Dedifferentiated amniotic fluid mesenchymal stem cell (primary cell): Measurements from ENCODE around the gene TMEM214.

ENCODE experiments used
- DNase-seq: peaks from one replicate; pipeline ENCODE4 v3.0.0-alpha.2; 2016; ENCODE audit errors: extremely low spot score

The TMEM214 gene

DNA sequence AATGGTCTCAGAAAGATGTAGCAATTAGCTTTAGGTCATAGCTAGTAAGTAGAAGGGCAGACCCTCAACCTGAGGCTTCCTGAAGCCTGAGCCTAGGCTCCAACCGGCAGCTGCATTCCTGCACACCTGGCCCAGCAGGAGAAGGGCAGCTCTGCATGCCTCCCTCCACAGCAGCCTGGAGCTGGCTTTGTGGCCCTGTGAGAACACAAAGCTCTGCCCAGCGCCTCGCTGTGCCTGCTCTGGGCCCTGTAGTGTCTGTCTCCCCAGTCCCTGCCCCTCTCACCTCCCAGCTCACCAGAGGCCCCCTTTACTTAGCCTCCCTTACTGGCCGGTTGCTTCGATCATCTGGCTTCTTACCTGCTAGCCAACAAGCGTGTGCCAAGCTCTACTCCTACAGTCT is 6.7 kb downstream of the TMEM214 start:
- DNase-seq, result no peak

DNA sequence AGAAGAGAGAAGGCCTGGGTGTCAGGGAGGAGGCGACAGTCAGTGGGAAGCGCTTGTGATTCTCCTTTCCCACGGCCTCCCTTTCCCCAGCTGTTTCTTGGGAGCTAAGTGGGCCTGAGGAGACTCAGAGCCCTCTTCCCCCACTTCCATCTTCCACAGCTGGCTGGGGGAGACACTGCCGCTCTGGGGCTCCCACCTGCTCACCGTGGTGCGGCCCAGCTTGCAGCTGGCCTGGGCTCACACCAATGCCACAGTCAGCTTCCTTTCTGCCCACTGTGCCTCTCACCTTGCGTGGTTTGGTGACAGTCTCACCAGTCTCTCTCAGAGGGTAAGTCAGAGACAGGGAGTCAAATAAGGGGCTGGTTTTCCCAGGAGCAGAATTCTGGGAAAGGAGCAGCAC is 7.1 kb downstream of the TMEM214 start:
- no peak for DNase-seq

- no peak for DNase-seq
Observed at GRCh38 chr2:27040282-27040681, 7.5 kb downstream of the TMEM214 start.

DNA sequence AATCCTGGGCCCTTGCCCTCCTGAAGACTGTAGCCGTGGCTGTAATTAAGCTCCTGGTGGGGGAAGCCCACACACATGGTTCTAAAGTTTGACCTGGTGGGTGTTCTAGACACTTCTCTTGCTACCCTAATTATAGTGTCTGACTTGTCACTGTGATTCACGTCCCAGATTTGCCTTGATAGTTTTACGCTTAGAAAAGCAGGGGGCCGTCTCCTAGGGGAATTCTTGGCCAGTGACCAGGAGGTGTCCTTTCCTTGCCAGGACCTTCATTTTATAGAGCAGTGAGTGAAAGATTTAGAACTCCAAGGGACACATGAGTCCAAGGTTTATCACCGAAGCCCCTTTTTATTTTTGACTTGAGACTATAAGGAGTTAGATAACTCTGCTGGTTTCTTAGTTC is 9.0 kb downstream of the TMEM214 start:
- DNase-seq, result no peak

DNA sequence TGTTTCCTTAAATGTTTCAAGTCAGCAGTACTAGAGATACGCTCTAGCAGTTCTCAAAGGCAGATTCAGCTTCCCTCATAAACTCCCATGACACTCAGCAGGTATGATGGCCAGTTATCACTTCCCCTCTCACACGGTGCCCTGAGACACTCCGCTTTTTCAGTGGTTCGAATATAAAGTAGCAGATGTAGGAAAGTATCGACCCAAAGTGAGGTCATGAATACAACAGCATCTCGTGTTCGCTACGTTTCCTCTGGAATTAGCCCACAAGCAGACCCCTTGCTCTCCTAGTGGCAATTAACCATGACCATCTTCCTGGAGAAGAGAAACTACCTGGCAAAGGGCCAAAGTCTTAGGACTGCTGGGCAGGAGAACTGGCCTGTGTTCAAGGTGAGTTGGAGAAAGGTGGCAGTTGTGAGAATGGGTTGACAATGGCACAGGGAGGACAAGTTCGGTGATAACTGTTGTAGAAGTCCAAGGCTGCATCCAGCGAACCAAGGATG is 9.4 kb downstream of the TMEM214 start:
- DNase-seq, result no peak

DNA sequence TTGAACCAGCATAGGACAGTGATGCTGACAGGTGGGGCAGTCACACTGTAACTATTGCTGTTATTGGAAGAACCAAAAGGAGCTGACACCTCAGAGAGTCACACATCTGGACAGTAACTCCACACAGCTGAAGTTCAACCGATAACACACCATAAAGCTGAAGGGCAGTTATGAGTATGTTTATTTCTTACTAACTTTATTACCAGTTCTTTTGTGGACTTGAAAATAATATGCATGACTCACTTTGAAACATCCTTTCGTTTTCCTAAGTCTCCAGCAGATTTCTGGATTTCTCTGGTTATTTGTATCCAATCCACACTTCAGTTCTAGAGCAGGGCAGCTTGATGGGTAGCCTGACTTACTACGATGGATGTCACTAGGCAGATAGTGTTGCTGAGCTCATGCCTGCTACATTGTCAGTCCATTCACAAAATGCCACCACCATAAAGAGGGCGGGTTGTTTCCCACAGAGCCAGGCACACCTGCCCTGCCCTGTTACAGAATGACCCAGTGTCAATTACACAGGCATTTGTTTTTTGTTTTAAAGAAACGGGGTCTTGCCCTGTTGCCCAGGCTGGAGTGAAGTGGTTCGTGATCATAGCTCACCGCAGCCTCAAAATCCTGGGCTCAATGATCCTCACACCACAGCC is 10.3 kb downstream of the TMEM214 start:
- no peak for DNase-seq

DNA sequence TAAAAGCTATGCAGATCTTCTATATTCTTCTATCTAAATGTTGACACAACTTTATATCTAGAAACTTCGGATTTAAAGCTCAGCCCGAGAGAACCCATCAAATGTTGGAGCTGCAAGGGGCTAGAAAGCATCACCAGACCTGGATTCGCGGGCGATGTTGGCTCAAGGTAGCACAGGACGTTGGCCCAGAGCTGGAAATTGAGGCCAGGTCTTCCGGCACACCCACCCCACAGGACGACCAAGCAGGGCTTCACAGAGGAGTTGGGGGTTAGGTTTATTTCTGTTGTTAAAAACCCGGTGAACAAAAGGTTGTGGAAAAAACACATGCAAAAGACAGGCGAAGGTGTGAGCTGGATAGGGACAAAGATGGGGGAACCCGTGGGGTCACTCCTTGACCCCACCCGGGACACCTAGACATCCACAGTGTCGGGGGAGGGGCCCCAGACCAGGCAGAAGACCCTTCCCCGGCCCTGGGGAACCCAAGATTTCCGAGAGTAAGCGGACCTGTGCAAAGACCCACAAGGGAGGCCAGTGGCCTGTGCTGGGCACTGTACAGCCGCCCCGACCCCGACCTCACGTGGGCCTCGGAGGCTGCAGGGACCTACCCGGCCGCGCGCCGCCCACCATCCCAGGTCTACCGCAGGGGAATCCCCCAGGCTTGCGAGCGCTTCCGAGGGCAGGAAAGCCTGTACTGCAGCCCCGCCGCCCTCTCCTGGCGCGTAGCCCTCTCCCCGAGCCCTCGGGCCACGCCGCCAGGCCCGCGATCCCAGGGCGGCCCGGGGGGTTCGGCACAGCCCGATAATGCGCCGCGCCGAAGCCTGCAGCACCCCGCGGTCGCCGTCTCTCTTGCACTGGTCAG is 16.9 kb downstream of the TMEM214 start:
- DNase-seq, result no peak

- peak; percentile 97 for DNase-seq
Observed at GRCh38 chr2:27050281-27050995, 17.7 kb downstream of the TMEM214 start.

DNA sequence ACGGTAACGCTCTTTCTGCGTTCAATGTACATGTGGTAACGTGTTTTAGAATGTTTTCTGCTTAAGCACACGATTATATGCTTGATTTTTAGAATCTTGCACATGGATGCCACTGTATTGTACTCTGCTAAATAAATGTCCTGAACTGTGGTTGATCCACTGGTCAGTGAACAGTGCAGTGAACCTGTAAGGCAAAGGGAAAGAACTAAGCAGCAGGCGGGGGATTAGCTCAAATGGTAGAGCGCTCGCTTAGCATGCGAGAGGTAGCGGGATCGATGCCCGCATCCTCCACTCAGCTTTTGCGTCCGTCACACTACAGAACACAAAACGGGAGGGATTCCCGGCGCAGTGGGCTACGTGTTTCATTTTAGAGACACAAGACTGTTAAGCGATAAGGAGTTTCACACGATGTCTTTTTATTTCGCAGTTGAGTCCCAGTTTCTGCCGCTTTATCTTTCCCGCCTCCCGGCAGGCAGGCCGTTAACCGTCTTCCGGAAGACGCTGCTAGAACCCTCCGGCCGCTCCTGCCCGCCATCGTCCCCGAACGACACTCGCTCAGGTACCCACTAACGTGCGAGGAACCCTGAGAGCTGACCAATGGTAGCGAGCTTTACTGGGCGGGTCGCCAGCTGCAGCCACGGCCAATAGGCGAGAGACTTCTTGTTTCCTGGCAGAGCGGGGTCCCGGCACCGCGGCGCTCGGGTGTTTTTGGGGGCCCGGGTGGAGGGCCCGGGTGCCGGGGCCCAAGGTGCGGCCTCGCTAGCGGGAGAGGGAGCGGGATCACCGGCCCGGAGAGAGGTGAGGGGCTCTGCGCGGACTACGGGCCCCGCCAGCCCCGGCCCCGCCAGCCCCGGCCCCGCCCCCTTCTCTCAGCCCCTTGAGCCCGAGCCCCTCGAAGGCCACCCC is 18.5 kb downstream of the TMEM214 start, which contains the start of gene AGBL5:
Gene AGBL5, plus strand, starts transcription at position 673 of the 906 bp plus-strand sequence. CDS start 1,291 bp downstream, outside the sequence.
- peak; percentile 87 for DNase-seq

- no peak for DNase-seq
Observed at GRCh38 chr2:27051902-27052645, 19.3 kb downstream of the TMEM214 start.

DNA sequence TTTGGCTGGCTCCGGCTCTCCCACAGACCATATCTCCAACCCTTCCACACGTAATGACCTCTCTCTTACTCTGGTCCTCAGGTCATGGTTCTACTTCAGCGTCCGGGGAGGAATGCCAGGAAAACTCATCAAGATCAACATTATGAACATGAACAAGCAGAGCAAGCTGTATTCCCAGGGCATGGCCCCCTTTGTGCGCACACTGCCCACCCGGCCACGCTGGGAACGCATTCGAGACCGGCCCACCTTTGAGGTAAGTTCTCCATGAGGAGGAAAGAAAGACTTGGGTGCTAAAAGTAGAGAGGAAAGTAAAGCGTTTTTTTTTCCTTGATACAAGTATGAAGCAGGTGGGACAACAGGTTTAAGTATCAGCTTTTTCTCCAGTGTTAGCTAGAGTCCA is 20.6 kb downstream of the TMEM214 start:
- no peak for DNase-seq

- DNase-seq, result no peak
Observed at GRCh38 chr2:27053776-27054175, 21.0 kb downstream of the TMEM214 start.

GRCh38 chr2:27054721-27055120 is 22.0 kb downstream of the TMEM214 start:
- DNase-seq, result no peak

- no peak for DNase-seq
Observed at GRCh38 chr2:27057184-27057583, 24.4 kb downstream of the TMEM214 start.

GRCh38 chr2:27058210-27058609 is 25.4 kb downstream of the TMEM214 start:
- no peak for DNase-seq

DNA sequence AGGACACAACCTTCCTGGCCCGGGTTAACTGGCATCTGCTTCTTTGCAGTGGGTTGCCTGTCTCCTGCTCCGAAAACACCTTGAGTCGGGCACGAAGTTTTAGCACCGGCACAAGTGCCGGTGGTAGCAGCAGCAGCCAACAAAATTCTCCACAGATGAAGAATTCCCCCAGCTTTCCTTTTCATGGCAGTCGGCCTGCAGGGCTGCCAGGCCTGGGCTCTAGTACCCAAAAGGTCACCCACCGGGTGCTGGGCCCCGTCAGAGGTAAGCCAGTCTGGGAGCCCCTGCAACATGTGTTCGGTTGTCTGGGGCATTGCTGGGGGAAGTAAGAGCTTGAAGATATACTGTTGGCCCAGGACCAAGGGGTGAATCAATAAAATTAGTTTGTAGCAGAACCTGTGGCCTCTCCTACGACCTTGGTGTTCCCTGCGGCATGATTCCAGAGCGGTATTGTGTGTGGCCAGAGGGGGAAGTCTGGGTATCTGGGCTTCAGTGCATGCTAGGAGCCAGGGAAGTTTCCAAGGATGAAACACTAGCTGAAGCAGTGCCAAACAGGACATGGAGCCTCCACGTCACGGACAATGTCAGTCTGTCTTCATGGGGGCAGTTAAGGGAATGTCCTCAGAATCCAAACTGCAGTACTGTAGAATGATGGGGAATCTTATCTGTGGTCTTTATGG is 26.5 kb downstream of the TMEM214 start:
- DNase-seq, result no peak

GRCh38 chr2:27060323-27060722 is 27.6 kb downstream of the TMEM214 start:
- DNase-seq, result no peak

DNA sequence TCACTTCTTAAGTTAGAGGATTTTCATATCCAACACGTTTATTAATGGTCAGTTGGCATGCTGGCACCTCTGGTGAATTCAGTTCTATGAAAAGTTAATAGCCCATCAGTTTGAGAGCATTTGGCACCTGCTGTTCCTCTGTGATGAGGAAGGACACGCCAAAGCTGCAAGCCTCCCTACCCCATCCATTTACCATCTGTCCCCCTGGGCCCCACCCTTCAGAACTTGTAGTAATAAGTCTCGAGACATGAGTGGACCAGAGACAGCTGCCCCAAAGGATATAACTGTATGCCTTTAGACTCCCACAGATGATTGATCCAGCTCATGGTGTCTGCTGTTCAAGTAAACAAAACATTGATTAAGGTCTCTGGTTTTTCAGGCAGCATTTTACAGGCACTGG is 32.4 kb downstream of the TMEM214 start:
- no peak for DNase-seq

DNA sequence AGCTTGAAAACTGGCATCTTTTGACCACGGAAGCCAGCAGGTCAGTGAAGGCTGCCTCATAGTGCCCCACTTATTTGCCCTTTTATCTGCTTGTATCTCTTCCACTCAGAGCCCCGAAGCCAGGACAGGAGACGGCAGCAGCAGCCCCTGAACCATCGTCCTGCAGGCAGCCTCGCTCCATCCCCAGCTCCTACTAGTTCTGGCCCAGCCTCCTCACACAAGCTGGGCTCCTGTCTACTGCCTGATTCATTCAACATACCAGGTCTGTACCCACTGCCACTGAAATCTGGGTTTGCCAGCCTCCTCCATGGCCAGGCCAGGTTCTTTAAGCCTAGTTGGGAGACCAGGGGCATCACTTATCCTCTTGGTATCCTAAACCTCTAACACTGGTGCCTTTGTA is 34.6 kb downstream of the TMEM214 start:
- no peak for DNase-seq

DNA sequence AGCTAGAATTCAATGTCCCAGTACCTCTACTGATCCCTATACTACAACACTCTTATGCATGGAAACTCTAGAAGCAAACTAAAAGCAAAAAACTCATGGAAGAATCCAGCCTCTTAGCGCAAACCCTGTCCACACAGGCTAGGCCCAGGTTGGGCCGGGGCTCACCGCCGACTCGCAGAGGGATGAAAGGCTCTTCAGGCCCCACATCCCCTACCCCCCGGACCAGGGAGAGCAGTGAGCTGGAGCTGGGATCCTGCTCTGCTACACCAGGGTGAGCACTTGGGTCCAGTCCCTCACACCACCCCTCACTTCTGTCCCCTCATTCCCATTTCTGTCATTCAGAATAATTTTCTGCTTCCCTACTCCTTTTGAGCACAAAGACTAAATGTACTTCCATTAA is 36.7 kb downstream of the TMEM214 start:
- DNase-seq, result no peak
